ENCODE results near the gene ZNF695. TPM values are rescaled to one million over a fixed set of nuclear protein-coding genes. Genes with fewer than 3 reads are reported as not detected.

Gene ZNF695
- total and polyA plus RNA-seq, 9 of the 15 experiments (the other 6 are each of a cell fraction or from before 2014, with no cell fraction given): 8.7 to 15.2 (median 10.9) TPM

- TF ChIP-seq DLX4 (CRISPR knock-in tag; IDR thresholded peaks at IDR 0.05) (no peak), SMC3 (conservative IDR thresholded peaks at IDR 0.05; ENCODE audit: insufficient read depth, low read depth, low read length) (no peak), ATF3 (IDR thresholded peaks at IDR 0.05) (peak; percentile 54; the same call in 1 of the 2 replicates), ATF3 (CRISPR knock-in tag; conservative IDR thresholded peaks at IDR 0.05) (no peak), ZNF639 (CRISPR knock-in tag; conservative IDR thresholded peaks at IDR 0.05 in 1 of 2, IDR thresholded peaks at IDR 0.05 in 1 of 2) (no peak), FOXP1 (CRISPR knock-in tag; IDR thresholded peaks at IDR 0.05) (no peak), MBD1 (CRISPR knock-in tag; IDR thresholded peaks at IDR 0.05) (0 out of 2 replicates have a peak, but pooled peaks have one; percentile 37), EP300 (IDR thresholded peaks at IDR 0.05; ENCODE audit: low read length) (peak; percentile 41), ZNF239 (CRISPR knock-in tag; IDR thresholded peaks at IDR 0.05) (no peak), SFPQ (IDR thresholded peaks at IDR 0.05; ENCODE audit: low read depth, low read length) (no peak), NELFE (IDR thresholded peaks at IDR 0.05; ENCODE audit: insufficient read depth, insufficient read length) (no peak), GTF2A2 (tag; IDR thresholded peaks at IDR 0.05) (no peak), BACH1 (tag; IDR thresholded peaks at IDR 0.05) (peak; percentile 78), TEAD2 (tag; IDR thresholded peaks at IDR 0.05) (no peak), GTF2E2 (tag; IDR thresholded peaks at IDR 0.05) (no peak), TEAD4 (IDR thresholded peaks at IDR 0.05; ENCODE audit: low read length) (peak; percentile 47; the same call in 1 of the 2 replicates), TEAD4 (CRISPR knock-in tag; IDR thresholded peaks at IDR 0.05; ENCODE audit: borderline replicate concordance) (no peak), HMGN3 (IDR thresholded peaks at IDR 0.05; ENCODE audit: borderline replicate concordance, extremely low read depth, insufficient read length, low read depth, low read length) (no peak), ZNF316 (IDR thresholded peaks at IDR 0.05) (peak; percentile 87), MEF2D (tag; conservative IDR thresholded peaks at IDR 0.05; ENCODE audit: low read depth) (no peak), DACH1 (IDR thresholded peaks at IDR 0.05; ENCODE audit: partially characterized antibody) (no peak)
These were observed 47.7 kb downstream of the ZNF695 start (continued) for GRCh38 chr1:246959944-246960693.

All from K562 (cell line).